ENCODE measurements around the gene ARPC1B. TPM values are rescaled to one million over a fixed set of nuclear protein-coding genes. Genes with fewer than 3 reads are reported as not detected.
"Not testable (repeated sequence)": the region's sequence is repeated elsewhere in the genome, so short reads cannot be mapped to it uniquely, and the experiment has no call there.

ARPC1B gene
- total RNA-seq = 10 to 100 TPM; 51.4 to 83.1 (median 54.3) TPM

DNA sequence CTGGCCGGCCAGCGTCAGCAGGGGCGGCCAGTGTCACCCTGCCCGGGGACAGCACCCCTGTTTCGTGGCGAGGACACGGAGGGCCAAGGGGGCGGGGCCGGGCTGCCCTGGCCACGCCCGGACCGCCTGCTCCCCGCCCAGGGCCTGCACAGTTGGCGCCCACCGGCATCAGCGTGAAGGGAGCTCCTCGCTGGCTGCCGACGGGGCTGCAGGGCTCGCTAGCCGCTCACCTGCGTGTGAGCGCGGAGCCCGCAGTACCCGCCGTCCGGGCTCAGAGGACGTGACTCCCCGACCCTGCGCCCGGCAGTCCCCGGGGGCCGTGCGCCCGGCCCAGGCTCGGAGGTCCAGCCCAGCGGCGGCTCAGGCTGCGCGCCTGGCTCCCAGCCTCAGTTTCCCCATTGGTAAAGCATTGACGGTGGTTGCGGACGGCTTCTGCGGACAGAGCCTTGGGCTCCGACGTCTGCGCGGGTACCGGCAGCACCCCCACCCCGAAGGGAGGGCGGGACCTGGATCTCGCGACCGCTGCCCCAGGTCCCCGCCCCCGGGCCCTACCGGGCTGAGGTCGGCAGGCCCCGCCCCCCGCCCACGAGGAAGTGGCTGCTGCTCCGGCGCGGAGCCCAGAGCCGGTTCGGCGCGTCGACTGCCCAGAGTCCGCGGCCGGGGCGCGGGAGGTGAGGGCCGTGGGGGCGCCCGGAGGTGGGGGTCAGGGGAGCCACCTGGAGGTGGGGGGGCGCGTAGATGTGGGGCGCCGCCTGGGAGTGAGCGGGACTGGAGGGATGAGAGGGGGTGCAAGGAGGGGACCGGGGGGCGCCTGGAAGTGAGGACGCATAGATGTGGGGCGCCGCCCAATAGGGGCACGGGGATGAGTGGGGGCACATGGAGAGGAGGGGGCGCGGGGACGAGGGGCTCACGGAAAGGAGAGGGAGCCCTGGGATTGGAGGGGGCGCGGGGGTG lies at the start of gene ARPC1B:
Gene ARPC1B (plus strand): TSS at position 620 of the 954 bp plus-strand sequence. CDS start 10,985 bp downstream, outside the sequence.
- DNase-seq (ENCODE audit: low spot score in 2 of 2) = peak; percentile 57 to 95
- WGBS, 2 donors = 7 to 10% methylated on average over 52 to 53 of the region's 95 CpGs
- TF ChIP-seq, protein P1, sequence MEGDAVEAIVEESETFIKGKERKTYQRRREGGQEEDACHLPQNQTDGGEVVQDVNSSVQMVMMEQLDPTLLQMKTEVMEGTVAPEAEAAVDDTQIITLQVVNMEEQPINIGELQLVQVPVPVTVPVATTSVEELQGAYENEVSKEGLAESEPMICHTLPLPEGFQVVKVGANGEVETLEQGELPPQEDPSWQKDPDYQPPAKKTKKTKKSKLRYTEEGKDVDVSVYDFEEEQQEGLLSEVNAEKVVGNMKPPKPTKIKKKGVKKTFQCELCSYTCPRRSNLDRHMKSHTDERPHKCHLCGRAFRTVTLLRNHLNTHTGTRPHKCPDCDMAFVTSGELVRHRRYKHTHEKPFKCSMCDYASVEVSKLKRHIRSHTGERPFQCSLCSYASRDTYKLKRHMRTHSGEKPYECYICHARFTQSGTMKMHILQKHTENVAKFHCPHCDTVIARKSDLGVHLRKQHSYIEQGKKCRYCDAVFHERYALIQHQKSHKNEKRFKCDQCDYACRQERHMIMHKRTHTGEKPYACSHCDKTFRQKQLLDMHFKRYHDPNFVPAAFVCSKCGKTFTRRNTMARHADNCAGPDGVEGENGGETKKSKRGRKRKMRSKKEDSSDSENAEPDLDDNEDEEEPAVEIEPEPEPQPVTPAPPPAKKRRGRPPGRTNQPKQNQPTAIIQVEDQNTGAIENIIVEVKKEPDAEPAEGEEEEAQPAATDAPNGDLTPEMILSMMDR (IDR thresholded peaks at IDR 0.05) = no peak
- H3K4me3 ChIP-seq (ENCODE audit: low read depth, poor library complexity, severe bottlenecking) = peak within 1 kb of the TSS; percentile 69
- intact Hi-C loops (cut with DNase I; ENCODE audit: low total_unique reads) = no loop called here

DNA sequence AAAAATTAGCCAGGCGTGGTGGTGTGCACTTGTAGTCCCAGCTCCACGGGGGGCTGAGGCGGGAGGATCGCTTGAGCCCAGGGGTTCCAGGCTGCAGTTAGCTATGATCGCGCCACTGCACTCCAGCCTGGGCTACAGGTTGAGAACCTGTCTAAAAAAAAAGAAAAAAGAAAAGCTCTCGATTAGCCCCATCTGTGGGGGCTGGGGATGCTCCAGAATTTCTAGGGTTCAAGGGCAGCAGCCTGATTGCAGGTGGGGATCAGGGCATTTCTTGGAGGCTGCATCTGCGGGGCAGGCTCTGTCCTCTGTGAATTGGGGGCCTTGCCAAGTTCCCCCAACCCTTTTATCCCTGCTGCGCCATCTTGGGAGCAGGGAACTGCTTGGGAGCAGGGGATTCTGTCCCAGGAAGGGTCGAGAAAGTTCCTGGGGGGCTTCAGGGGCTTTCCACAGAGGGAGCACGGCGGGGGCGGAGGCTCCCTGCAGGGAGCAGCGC lies 49.5 kb upstream of the ARPC1B start:
- WGBS, 2 donors = 25 to 31% methylated on average over 14 of the region's 14 CpGs
- intact Hi-C loops (cut with DNase I; ENCODE audit: low total_unique reads) = no loop called here

GRCh38 chr7:99325592-99326407 lies 48.7 kb upstream of the ARPC1B start, which contains the start of gene ARPC1A:
Gene ARPC1A, plus strand, starts transcription at chr7:99325898. Its CDS starts 7,456 bp downstream, at chr7:99333354.
- peak within 1 kb of the TSS; percentile 97 for H3K4me3 ChIP-seq (ENCODE audit: low read depth, poor library complexity, severe bottlenecking)
- peak; percentile 79 to 97 for DNase-seq (ENCODE audit: low spot score in 2 of 2)
- WGBS, 2 donors = 0 to 1% methylated on average over 39 to 55 of the region's 82 CpGs
- peak in 1 of 2 donors; percentile 35 for TF ChIP-seq POLR2A (IDR thresholded peaks at IDR 0.05)
- TF ChIP-seq, protein P1 (IDR thresholded peaks at IDR 0.05) = no peak
- intact Hi-C loops (cut with DNase I; ENCODE audit: low total_unique reads) = no loop called here

More for the DNA sequence above, 49.5 kb upstream of the ARPC1B start:
- no peak for DNase-seq (ENCODE audit: low spot score in 2 of 2)
- TF ChIP-seq, protein P1 (IDR thresholded peaks at IDR 0.05) = no peak
- no peak for TF ChIP-seq POLR2A (IDR thresholded peaks at IDR 0.05)
- H3K4me3 ChIP-seq (ENCODE audit: low read depth, poor library complexity, severe bottlenecking) = peak overlapping the region; percentile 97

DNA sequence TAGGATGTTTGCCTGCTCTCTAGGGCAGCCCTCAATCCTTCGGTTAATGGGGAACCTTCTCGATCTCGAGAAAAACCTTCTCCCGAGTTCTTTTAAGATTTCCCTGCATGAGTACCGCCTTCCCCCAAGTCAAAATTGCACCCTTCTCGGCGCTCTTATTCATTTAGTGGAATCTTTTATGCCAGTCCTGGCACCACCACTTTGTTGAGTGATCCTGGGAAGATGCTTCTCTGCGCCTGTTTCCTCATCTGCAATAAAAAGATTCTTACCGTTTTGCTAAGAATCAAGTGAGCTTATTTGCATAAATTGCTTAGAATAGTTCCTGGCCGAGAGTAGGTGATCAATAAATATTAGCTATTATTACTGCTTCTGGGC lies 48.1 kb upstream of the ARPC1B start:
- intact Hi-C loops (cut with DNase I; ENCODE audit: low total_unique reads) = no loop called here
- H3K4me3 ChIP-seq (ENCODE audit: low read depth, poor library complexity, severe bottlenecking) = peak overlapping the region; percentile 97
- DNase-seq (ENCODE audit: low spot score in 2 of 2) = no peak
- WGBS, 2 donors = 1 to 2% methylated on average over 10 of the region's 10 CpGs
- no peak for TF ChIP-seq POLR2A (IDR thresholded peaks at IDR 0.05)
- TF ChIP-seq, protein P1 (IDR thresholded peaks at IDR 0.05) = no peak

DNA sequence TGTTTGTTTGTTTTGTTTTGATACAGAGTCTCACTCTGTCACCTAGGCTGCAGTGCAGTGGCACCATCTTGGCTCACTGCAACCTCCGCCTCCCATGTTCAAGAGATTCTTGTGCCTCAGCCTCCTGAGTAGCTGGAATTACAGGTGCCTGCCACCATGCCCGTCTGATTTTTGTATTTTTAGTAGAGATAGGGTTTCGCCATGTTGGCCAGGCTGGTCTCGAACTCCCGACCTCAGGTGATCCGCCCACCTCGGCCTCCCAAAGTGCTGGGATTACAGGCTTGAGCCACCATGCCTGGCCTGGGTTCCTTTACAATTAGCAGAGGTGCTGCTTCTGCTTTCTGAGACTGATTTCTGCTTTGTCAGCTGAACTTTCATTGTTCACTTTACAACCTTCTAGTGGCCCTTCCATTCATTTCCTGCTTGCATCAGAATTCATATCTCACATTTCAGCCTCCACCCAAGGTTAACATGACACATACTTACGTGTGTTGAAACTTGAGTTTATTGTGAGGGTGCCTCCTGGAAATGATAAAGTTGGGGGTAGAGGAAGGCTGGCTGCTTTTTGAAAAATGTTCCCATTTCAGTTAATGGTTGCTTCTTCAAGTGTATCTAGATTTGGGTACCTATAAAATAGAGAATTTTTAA lies 44.1 kb upstream of the ARPC1B start:
- peak in 1 of 2 donors; percentile 49 for DNase-seq (ENCODE audit: low spot score in 2 of 2)
- H3K4me3 ChIP-seq (ENCODE audit: low read depth, poor library complexity, severe bottlenecking); intact Hi-C loops (cut with DNase I; ENCODE audit: low total_unique reads): not testable (repeated sequence)
- WGBS, 2 donors = 76 to 79% methylated on average over 8 of the region's 8 CpGs
